Left renal cortex interstitium (tissue), 4 donors: Measurements from ENCODE around the gene LCTL. TPM values are rescaled to one million over a fixed set of nuclear protein-coding genes. Genes with fewer than 3 reads are reported as not detected.
A peak's percentile ranks its signal among the peaks of the same experiment; 100 is the strongest.

ENCODE experiments used
- DNase-seq, 4 donors: peaks; one replicate each; pipeline ENCODE4 v3.0.0-alpha.2; 2013; ENCODE audit warnings: low read depth in 4 of 4, low spot score in 2 of 4, missing footprints in 1 of 4
- polyA plus RNA-seq, 4 donors: library from polyadenylated mRNA; unstranded; fragments of 120-200 nt; gene quantifications; one replicate each; pipeline ENCODE4 v1.2.1, GENCODE V29; 2013; ENCODE audit not compliant: insufficient read length in 4 of 4

Gene LCTL
- under 1 TPM; 0.17 to 0.77 (median 0.23) TPM for polyA plus RNA-seq

GRCh38 chr15:66565741-66566144 lies at the start of gene LCTL:
TSS of gene LCTL (minus strand) at chr15:66565998. CDS start at chr15:66565365, 633 bp downstream.
- no peak for DNase-seq

GRCh38 chr15:66614951-66615760 lies 49.4 kb upstream of the LCTL start:
- no peak for DNase-seq

GRCh38 chr15:66614456-66614855 lies 48.7 kb upstream of the LCTL start:
- DNase-seq = no peak

- no peak for DNase-seq
These were observed 47.9 kb upstream of the LCTL start for GRCh38 chr15:66613743-66614142.

GRCh38 chr15:66611257-66612053 lies 45.7 kb upstream of the LCTL start:
- no peak for DNase-seq

- no peak for DNase-seq
These were observed 44.1 kb upstream of the LCTL start for GRCh38 chr15:66609876-66610275.

GRCh38 chr15:66608881-66609280 lies 43.1 kb upstream of the LCTL start:
- no peak for DNase-seq

GRCh38 chr15:66608159-66608558 lies 42.4 kb upstream of the LCTL start:
- DNase-seq = no peak

GRCh38 chr15:66603301-66604179 lies 37.7 kb upstream of the LCTL start:
- peak in 3 of 4 donors; percentile 49 to 61 (median 61) for DNase-seq

GRCh38 chr15:66601521-66601920 lies 35.7 kb upstream of the LCTL start:
- no peak for DNase-seq

- no peak for DNase-seq
These were observed 34.4 kb upstream of the LCTL start for GRCh38 chr15:66600240-66600627.

GRCh38 chr15:66599536-66600239 lies 33.9 kb upstream of the LCTL start:
- DNase-seq = no peak

GRCh38 chr15:66598095-66598815 lies 32.5 kb upstream of the LCTL start:
- DNase-seq = no peak

GRCh38 chr15:66595931-66596545 lies 30.2 kb upstream of the LCTL start:
- DNase-seq = no peak

GRCh38 chr15:66595332-66595731 lies 29.5 kb upstream of the LCTL start:
- no peak for DNase-seq

GRCh38 chr15:66594836-66595235 lies 29.0 kb upstream of the LCTL start:
- DNase-seq = no peak

GRCh38 chr15:66594344-66594743 lies 28.5 kb upstream of the LCTL start:
- DNase-seq = no peak

GRCh38 chr15:66593219-66593780 lies 27.5 kb upstream of the LCTL start:
- no peak for DNase-seq
